ENCODE data around the gene AGAP1. TPM values are rescaled to one million over a fixed set of nuclear protein-coding genes. Genes with fewer than 3 reads are reported as not detected.

AGAP1 gene
- total RNA-seq, 1 donor from 2014 or later: 39.4 TPM

GRCh38 chr2:235961711-235962110 lies 467.9 kb downstream of the AGAP1 start:
- Histone ChIP-seq H3K27me3 (ENCODE audit: insufficient read depth, low read length) (no peaks in the 10 kb centered on the region), H3K9ac (ENCODE audit: low read length) (no peak overlapping the region), H3K4me1 (ENCODE audit: insufficient read depth, low read length) (no peaks in the 10 kb centered on the region), H3K79me2 (ENCODE audit: insufficient read depth, low read length) (no peaks in the 10 kb centered on the region), H3K4me2 (ENCODE audit: low read length) (no peak overlapping the region), H3K36me3 (ENCODE audit: insufficient read depth, low read length) (no peaks in the 10 kb centered on the region), H3K27ac (ENCODE audit: low read depth, low read length) (no peak overlapping the region), H3K4me3 (ENCODE audit: insufficient read depth, low read depth, low read length) (no peak overlapping the region), H2AFZ (ENCODE audit: low read depth, low read length) (no peak overlapping the region), H4K20me1 (ENCODE audit: insufficient read depth, low read length) (no peaks in the 10 kb centered on the region), H3K9me3 (ENCODE audit: insufficient read depth, low read depth, low read length) (no peaks in the 10 kb centered on the region)
- peak overlapping the region; percentile 47 for H3K27ac Mint-ChIP-seq (ENCODE audit: unreplicated experiment)
- no peaks in the 10 kb centered on the region for H3K4me1 Mint-ChIP-seq (ENCODE audit: low read depth, unreplicated experiment)
- TF ChIP-seq CTCF (IDR thresholded peaks at IDR 0.05; ENCODE audit: insufficient read depth, low read depth, low read length) (no peak), EZH2 (IDR thresholded peaks at IDR 0.05; ENCODE audit: insufficient read depth, low read length) (no peak)
- DNase-seq (ENCODE audit: low read depth): no peak
- no peaks in the 10 kb centered on the region for H3K27me3 Mint-ChIP-seq (ENCODE audit: low read depth, unreplicated experiment)
- no peak for FAIRE-seq
- H3K9me3 Mint-ChIP-seq (ENCODE audit: unreplicated experiment): no peaks in the 10 kb centered on the region
- H3K36me3 Mint-ChIP-seq (ENCODE audit: low read depth, unreplicated experiment): peaks cover 12% of the 10 kb centered on the region
- no peak overlapping the region for H3K4me3 Mint-ChIP-seq (ENCODE audit: unreplicated experiment)

- Histone ChIP-seq H3K79me2 (ENCODE audit: insufficient read depth, low read length) (no peaks in the 10 kb centered on the region), H3K9ac (ENCODE audit: low read length) (no peak overlapping the region), H2AFZ (ENCODE audit: low read depth, low read length) (no peak overlapping the region), H3K27ac (ENCODE audit: low read depth, low read length) (no peak overlapping the region), H3K9me3 (ENCODE audit: insufficient read depth, low read depth, low read length) (no peaks in the 10 kb centered on the region), H4K20me1 (ENCODE audit: insufficient read depth, low read length) (no peaks in the 10 kb centered on the region), H3K4me1 (ENCODE audit: insufficient read depth, low read length) (no peaks in the 10 kb centered on the region), H3K4me3 (ENCODE audit: insufficient read depth, low read depth, low read length) (no peak overlapping the region), H3K4me2 (ENCODE audit: low read length) (no peak overlapping the region), H3K36me3 (ENCODE audit: insufficient read depth, low read length) (no peaks in the 10 kb centered on the region), H3K27me3 (ENCODE audit: insufficient read depth, low read length) (no peaks in the 10 kb centered on the region)
- H3K36me3 Mint-ChIP-seq (ENCODE audit: low read depth, unreplicated experiment): peaks cover 8% of the 10 kb centered on the region
- H3K9me3 Mint-ChIP-seq (ENCODE audit: unreplicated experiment): no peaks in the 10 kb centered on the region
- no peaks in the 10 kb centered on the region for H3K27me3 Mint-ChIP-seq (ENCODE audit: low read depth, unreplicated experiment)
- DNase-seq (ENCODE audit: low read depth) (no peak), FAIRE-seq (no peak)
- H3K4me1 Mint-ChIP-seq (ENCODE audit: low read depth, unreplicated experiment): no peaks in the 10 kb centered on the region
- H3K27ac Mint-ChIP-seq (ENCODE audit: unreplicated experiment): no peak overlapping the region
- H3K4me3 Mint-ChIP-seq (ENCODE audit: unreplicated experiment): no peak overlapping the region
- TF ChIP-seq EZH2 (IDR thresholded peaks at IDR 0.05; ENCODE audit: insufficient read depth, low read length): no peak
Measured at GRCh38 chr2:235963853-235964577, 470.2 kb downstream of the AGAP1 start.

DNA sequence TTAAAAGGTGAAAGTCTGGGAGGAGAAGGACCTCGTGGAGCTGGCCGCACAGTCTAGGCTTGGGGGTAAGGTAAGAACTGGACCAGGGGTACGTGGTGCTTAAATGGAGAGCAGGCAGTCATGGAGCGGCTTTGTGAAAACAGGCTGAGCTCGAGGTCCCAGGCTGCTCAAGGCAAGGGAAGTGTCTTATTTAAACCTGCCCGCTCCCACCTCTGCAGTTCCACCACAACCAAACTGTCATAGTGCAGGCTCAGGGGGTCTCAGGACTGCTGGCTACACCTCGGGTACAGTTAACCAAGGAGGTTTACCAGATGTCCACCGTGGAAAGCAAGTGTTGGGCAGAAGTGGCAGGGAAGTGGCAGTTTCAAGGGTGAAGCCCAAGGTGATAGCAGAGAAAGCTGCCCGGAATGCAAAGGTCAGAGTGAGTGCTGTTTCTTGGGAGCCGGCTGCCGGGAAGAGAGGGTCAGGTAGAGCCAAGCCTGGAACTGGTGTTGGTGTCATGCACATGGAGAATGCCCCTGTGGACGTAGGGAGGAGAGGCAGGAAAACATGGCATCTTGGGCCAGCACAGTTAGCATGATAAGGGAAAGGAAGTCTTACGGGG lies 471.0 kb downstream of the AGAP1 start:
- no peaks in the 10 kb centered on the region for H3K79me2 ChIP-seq (ENCODE audit: insufficient read depth, low read length)
- H3K9ac ChIP-seq (ENCODE audit: low read length): no peak overlapping the region
- H3K36me3 Mint-ChIP-seq (ENCODE audit: low read depth, unreplicated experiment): peaks cover 12% of the 10 kb centered on the region
- no peaks in the 10 kb centered on the region for H3K9me3 Mint-ChIP-seq (ENCODE audit: unreplicated experiment)
- no peaks in the 10 kb centered on the region for H3K36me3 ChIP-seq (ENCODE audit: insufficient read depth, low read length)
- peak overlapping the region; percentile 53 for H3K27ac Mint-ChIP-seq (ENCODE audit: unreplicated experiment)
- H3K27me3 ChIP-seq (ENCODE audit: insufficient read depth, low read length): no peaks in the 10 kb centered on the region
- no peaks in the 10 kb centered on the region for H3K9me3 ChIP-seq (ENCODE audit: insufficient read depth, low read depth, low read length)
- H3K27ac ChIP-seq (ENCODE audit: low read depth, low read length): no peak overlapping the region
- H3K4me3 Mint-ChIP-seq (ENCODE audit: unreplicated experiment): no peak overlapping the region
- H3K4me3 ChIP-seq (ENCODE audit: insufficient read depth, low read depth, low read length): no peak overlapping the region
- H4K20me1 ChIP-seq (ENCODE audit: insufficient read depth, low read length): no peaks in the 10 kb centered on the region
- no peak overlapping the region for H3K4me2 ChIP-seq (ENCODE audit: low read length)
- TF ChIP-seq CTCF (IDR thresholded peaks at IDR 0.05; ENCODE audit: insufficient read depth, low read depth, low read length): no peak
- no peak for TF ChIP-seq EZH2 (IDR thresholded peaks at IDR 0.05; ENCODE audit: insufficient read depth, low read length)
- no peak overlapping the region for H2AFZ ChIP-seq (ENCODE audit: low read depth, low read length)
- H3K4me1 ChIP-seq (ENCODE audit: insufficient read depth, low read length): no peaks in the 10 kb centered on the region
- no peaks in the 10 kb centered on the region for H3K4me1 Mint-ChIP-seq (ENCODE audit: low read depth, unreplicated experiment)
- H3K27me3 Mint-ChIP-seq (ENCODE audit: low read depth, unreplicated experiment): no peaks in the 10 kb centered on the region
- DNase-seq (ENCODE audit: low read depth) (no peak), FAIRE-seq (no peak)
